Liver (tissue), 9 donors: ENCODE measurements around the gene TSPEAR. TPM values are rescaled to one million over a fixed set of nuclear protein-coding genes. Genes with fewer than 3 reads are reported as not detected.

Experiments
- DNase-seq: peaks from one replicate; pipeline ENCODE4 v3.0.0-alpha.2; 2017; ENCODE audit warnings: low spot score
- H3K27ac ChIP-seq, 2 donors: one replicate each; pipeline ENCODE4 v1.7.0; 2013; ENCODE audit warnings: inconsistent platforms in 2 of 2, low read length in 2 of 2, control low read depth in 1 of 2, low read depth in 1 of 2, mild to moderate bottlenecking in 1 of 2
- H3K27me3 ChIP-seq, 4 donors: one replicate each; pipeline versions ENCODE4 v1.6.1 to v1.7.0; 2013; ENCODE audit warnings: low read length in 3 of 4, inconsistent platforms in 1 of 4, mild to moderate bottlenecking in 1 of 4, moderate library complexity in 1 of 4; ENCODE audit not compliant: control insufficient read depth in 4 of 4, insufficient read depth in 4 of 4
- H3K36me3 ChIP-seq, 4 donors: one replicate each; pipeline versions ENCODE4 v1.6.1 to v1.7.0; 2013; ENCODE audit warnings: low read length in 3 of 4, mild to moderate bottlenecking in 3 of 4, low read depth in 1 of 4, moderate library complexity in 1 of 4; ENCODE audit not compliant: control insufficient read depth in 4 of 4, insufficient read depth in 3 of 4
- H3K4me1 ChIP-seq, 4 donors: one replicate each; pipeline versions ENCODE4 v1.6.1 to v1.7.0; 2013; ENCODE audit warnings: low read length in 3 of 4, mild to moderate bottlenecking in 3 of 4, moderate library complexity in 1 of 4; ENCODE audit not compliant: control insufficient read depth in 4 of 4, insufficient read depth in 4 of 4
- H3K4me3 ChIP-seq, 3 donors: one replicate each; pipeline versions ENCODE4 v1.6.1 to v1.7.0; 2013; ENCODE audit warnings: low read length in 3 of 3, control low read depth in 1 of 3, low read depth in 1 of 3, mild to moderate bottlenecking in 1 of 3
- H3K9ac ChIP-seq, 2 donors: one replicate each; pipeline ENCODE4 v1.7.0; 2013; ENCODE audit warnings: low read length in 2 of 2, mild to moderate bottlenecking in 2 of 2, moderate library complexity in 2 of 2, control low read depth in 1 of 2, low read depth in 1 of 2
- H3K9me3 ChIP-seq, 4 donors: one replicate each; pipeline versions ENCODE4 v1.6.1 to v1.7.0; 2013; ENCODE audit warnings: low read length in 3 of 4; ENCODE audit not compliant: control insufficient read depth in 4 of 4
- EGR1 ChIP-seq, 2 donors: IDR thresholded peaks; 2 replicates each; pipeline ENCODE4 v1.6.1; 2016 to 2018; ENCODE audit warnings: antibody characterized with exemption in 2 of 2, low read depth in 2 of 2
- FOXA1 ChIP-seq: IDR thresholded peaks from 2 replicates; pipeline ENCODE4 v1.6.1; 2016; ENCODE audit warnings: antibody characterized with exemption
- FOXA2 ChIP-seq: IDR thresholded peaks from 2 replicates; pipeline ENCODE4 v1.6.1; 2016; ENCODE audit warnings: antibody characterized with exemption
- GABPA ChIP-seq, 2 donors: IDR thresholded peaks in 1 of 2; conservative IDR thresholded peaks in 1 of 2; 2 replicates each; pipeline ENCODE4 v1.6.1; 2016; ENCODE audit warnings: antibody characterized with exemption in 2 of 2, mild to moderate bottlenecking in 1 of 2, moderate library complexity in 1 of 2
- HNF4A ChIP-seq, 2 donors: conservative IDR thresholded peaks; 2 replicates each; pipeline ENCODE4 v1.6.1; 2016; ENCODE audit warnings: antibody characterized with exemption in 2 of 2, mild to moderate bottlenecking in 2 of 2
- JUND ChIP-seq, 2 donors: IDR thresholded peaks; 2 replicates each; pipeline ENCODE4 v1.6.1; 2016; ENCODE audit warnings: antibody characterized with exemption in 2 of 2
- NR2F2 ChIP-seq: IDR thresholded peaks from 2 replicates; pipeline ENCODE4 v1.6.1; 2016; ENCODE audit warnings: antibody characterized with exemption
- RAD21 ChIP-seq, 2 donors: IDR thresholded peaks; 2 replicates each; pipeline ENCODE4 v1.6.1; 2016; ENCODE audit warnings: antibody characterized with exemption in 2 of 2, mild to moderate bottlenecking in 2 of 2
- RXRA ChIP-seq, 2 donors: IDR thresholded peaks; 2 replicates each; pipeline ENCODE4 v1.6.1; 2017 to 2018; ENCODE audit warnings: antibody characterized with exemption in 2 of 2, mild to moderate bottlenecking in 1 of 2
- SP1 ChIP-seq: IDR thresholded peaks from 2 replicates; pipeline ENCODE4 v1.6.1; 2018; ENCODE audit warnings: antibody characterized with exemption, mild to moderate bottlenecking
- TAF1 ChIP-seq: conservative IDR thresholded peaks from 2 replicates; pipeline ENCODE4 v1.6.1; 2016; ENCODE audit warnings: antibody characterized with exemption, mild to moderate bottlenecking
- YY1 ChIP-seq: IDR thresholded peaks from 2 replicates; pipeline ENCODE4 v1.6.1; 2016; ENCODE audit warnings: antibody characterized with exemption, mild to moderate bottlenecking
- WGBS: extraction: QIAGEN DNeasy Blood & Tissue Kit; methylation state at CpG from one replicate; pipeline ENCODE4 v1.1.7; 2013; 5-methylcytosine and 5-hydroxymethylcytosine counted together
- polyA plus RNA-seq, 2 donors: library from polyadenylated mRNA; stranded (reverse) in 1 of 2; unstranded in 1 of 2; fragments of 200-250 nt in 1 of 2; fragments of >200 nt in 1 of 2; fragmentation: Nextera tagmentation in 1 of 2; extraction: Ambion mirVana in 1 of 2; gene quantifications; one replicate each; pipeline versions ENCODE4 v1.2.1 to v1.2.3, GENCODE V29; 2013 to 2015
- total RNA-seq, 2 donors: library from RNA; depleted of rRNA; stranded (reverse); fragments of >200 nt; gene quantifications; one replicate each; pipeline ENCODE4 v1.2.3, GENCODE V29; 2014
- TF ChIP-seq, protein P1 (sequence below): IDR thresholded peaks from 2 replicates; pipeline ENCODE4 v1.6.1; 2016; ENCODE audit warnings: antibody characterized with exemption
- TF ChIP-seq, protein P2 (sequence below): IDR thresholded peaks from 2 replicates; pipeline ENCODE4 v1.6.1; 2016; ENCODE audit warnings: antibody characterized with exemption
- TF ChIP-seq, protein P3 (sequence below): IDR thresholded peaks from 2 replicates; pipeline ENCODE4 v1.6.1; 2016; ENCODE audit warnings: antibody characterized with exemption
- donor health status: healthy.
- donor health status: healthy.
- donor health status: healthy.
- donor health status: healthy.
- donor health status: healthy.

Gene TSPEAR
- total and polyA plus RNA-seq, 4 donors = under 0.01 to 0.14 (median 0.01) TPM; not detected in 1

DNA sequence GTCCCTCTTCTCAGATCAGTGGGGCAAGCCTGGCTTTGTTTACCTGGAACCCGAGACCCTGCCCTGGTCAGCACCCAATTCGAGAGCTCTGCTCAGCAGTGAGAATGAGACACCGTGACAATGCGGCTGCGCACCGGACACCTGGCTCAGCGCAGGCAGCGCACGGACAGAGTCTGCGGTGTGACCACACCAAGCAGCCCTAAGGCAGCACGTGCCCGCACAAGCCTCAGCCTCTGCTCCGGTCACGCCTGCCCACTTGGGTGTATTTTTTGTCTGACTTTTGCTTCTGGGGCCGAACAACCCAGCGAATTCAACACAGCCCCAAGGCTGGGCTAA, 94.8 kb downstream of the TSPEAR start:
- no peak for DNase-seq
- Histone ChIP-seq H3K9ac (no peak overlapping the region), H3K4me1 (no peaks in the 10 kb centered on the region), H3K9me3 (peaks cover 0 to 1% (median under 1%) of the 10 kb centered on the region in 4 donors), H3K36me3 (no peaks in the 10 kb centered on the region), H3K27ac (no peak overlapping the region), H3K4me3 (no peak overlapping the region), H3K27me3 (no peaks in the 10 kb centered on the region)
- 82% methylated on average over 16 of the region's 16 CpGs for WGBS
- TF ChIP-seq, protein P1, sequence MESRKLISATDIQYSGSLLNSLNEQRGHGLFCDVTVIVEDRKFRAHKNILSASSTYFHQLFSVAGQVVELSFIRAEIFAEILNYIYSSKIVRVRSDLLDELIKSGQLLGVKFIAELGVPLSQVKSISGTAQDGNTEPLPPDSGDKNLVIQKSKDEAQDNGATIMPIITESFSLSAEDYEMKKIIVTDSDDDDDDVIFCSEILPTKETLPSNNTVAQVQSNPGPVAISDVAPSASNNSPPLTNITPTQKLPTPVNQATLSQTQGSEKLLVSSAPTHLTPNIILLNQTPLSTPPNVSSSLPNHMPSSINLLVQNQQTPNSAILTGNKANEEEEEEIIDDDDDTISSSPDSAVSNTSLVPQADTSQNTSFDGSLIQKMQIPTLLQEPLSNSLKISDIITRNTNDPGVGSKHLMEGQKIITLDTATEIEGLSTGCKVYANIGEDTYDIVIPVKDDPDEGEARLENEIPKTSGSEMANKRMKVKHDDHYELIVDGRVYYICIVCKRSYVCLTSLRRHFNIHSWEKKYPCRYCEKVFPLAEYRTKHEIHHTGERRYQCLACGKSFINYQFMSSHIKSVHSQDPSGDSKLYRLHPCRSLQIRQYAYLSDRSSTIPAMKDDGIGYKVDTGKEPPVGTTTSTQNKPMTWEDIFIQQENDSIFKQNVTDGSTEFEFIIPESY = no peak
- TF ChIP-seq YY1 (no peak), FOXA1 (no peak), NR2F2 (no peak), RXRA (IDR thresholded peaks at IDR 0.05) (no peak), EGR1 (IDR thresholded peaks at IDR 0.05; ENCODE audit: low read depth in 2 of 2) (no peak), SP1 (no peak), TAF1 (no peak), GABPA (IDR thresholded peaks at IDR 0.05 in 1 of 2, conservative IDR thresholded peaks at IDR 0.05 in 1 of 2) (no peak)
- TF ChIP-seq, protein P2, sequence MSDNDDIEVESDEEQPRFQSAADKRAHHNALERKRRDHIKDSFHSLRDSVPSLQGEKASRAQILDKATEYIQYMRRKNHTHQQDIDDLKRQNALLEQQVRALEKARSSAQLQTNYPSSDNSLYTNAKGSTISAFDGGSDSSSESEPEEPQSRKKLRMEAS = no peak
- TF ChIP-seq, protein P3, sequence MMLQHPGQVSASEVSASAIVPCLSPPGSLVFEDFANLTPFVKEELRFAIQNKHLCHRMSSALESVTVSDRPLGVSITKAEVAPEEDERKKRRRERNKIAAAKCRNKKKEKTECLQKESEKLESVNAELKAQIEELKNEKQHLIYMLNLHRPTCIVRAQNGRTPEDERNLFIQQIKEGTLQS = no peak

DNA sequence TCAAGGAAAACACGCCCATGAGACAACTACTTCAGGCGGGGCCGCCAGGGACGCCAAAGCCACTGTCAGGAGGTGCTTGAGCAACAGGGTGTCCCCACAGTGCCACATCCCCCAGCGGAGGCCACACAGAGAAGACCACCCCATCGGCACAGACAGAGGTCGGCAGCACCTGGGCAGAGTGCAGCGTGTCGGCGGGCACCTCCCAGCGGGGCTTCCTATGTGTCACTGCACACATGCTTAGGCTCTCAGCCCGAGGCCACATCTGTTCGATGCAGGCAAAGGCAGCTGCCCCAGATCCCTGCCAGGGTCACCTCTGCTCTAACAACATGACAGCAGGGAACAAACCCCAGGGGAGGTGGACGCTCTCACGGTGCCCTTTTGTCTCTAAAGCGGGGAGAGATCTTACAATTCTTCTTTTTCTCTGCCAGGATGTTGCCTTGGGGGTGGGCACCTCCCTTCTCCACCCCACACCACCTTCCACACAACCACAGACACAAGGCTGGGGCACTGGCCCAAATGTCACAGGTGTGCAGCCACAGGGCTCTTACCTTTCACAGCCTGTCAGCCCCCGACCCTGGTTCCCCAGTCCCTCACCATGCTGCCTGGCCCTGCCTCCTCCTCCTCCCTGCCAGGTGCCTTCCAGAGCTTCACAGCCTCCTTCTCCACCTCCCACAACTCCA, 95.3 kb downstream of the TSPEAR start:
- Histone ChIP-seq H3K27me3 (no peaks in the 10 kb centered on the region), H3K27ac (no peak overlapping the region), H3K4me1 (no peaks in the 10 kb centered on the region), H3K36me3 (no peaks in the 10 kb centered on the region), H3K4me3 (no peak overlapping the region), H3K9me3 (peaks cover 0 to 3% (median under 1%) of the 10 kb centered on the region in 4 donors), H3K9ac (no peak overlapping the region)
- 81% methylated on average over 17 of the region's 17 CpGs for WGBS
- TF ChIP-seq JUND (IDR thresholded peaks at IDR 0.05) = no peak
- TF ChIP-seq, protein P3 = no peak
- no peak for TF ChIP-seq FOXA2
- no peak for TF ChIP-seq NR2F2
- TF ChIP-seq, protein P1 = no peak
- no peak for TF ChIP-seq RAD21 (IDR thresholded peaks at IDR 0.05)
- TF ChIP-seq HNF4A (conservative IDR thresholded peaks at IDR 0.05) = no peak
- TF ChIP-seq YY1 = no peak
- TF ChIP-seq GABPA (IDR thresholded peaks at IDR 0.05 in 1 of 2, conservative IDR thresholded peaks at IDR 0.05 in 1 of 2) = no peak
- TF ChIP-seq RXRA (IDR thresholded peaks at IDR 0.05) = no peak
- TF ChIP-seq, protein P2 = no peak
- DNase-seq = peak; percentile 25
